Mononuclear cell (primary cell): ENCODE data around the gene COL6A1. TPM values are rescaled to one million over a fixed set of nuclear protein-coding genes. Genes with fewer than 3 reads are reported as not detected.
"Not testable (repeated sequence)": the region's sequence is repeated elsewhere in the genome, so short reads cannot be mapped to it uniquely, and the experiment has no call there.

Experiments
- H3K27me3 ChIP-seq: 2 replicates; pipeline ENCODE4 v1.6.0; 2011; ENCODE audit warnings: low read length, control low read depth; ENCODE audit not compliant: insufficient read depth
- H3K4me1 ChIP-seq: 2 replicates; pipeline ENCODE4 v1.5.1; 2011; ENCODE audit warnings: mild to moderate bottlenecking, low read length, control low read depth; ENCODE audit not compliant: insufficient read depth
- H3K4me3 ChIP-seq: 2 replicates; pipeline ENCODE4 v1.5.1; 2011; ENCODE audit warnings: mild to moderate bottlenecking, low read length, moderate library complexity
- H3K9me3 ChIP-seq: 2 replicates; pipeline ENCODE4 v1.5.1; 2011; ENCODE audit warnings: low read depth, mild to moderate bottlenecking, control low read depth, low read length
- total RNA-seq: library from RNA; depleted of rRNA; stranded (reverse); fragments of >200 nt; gene quantifications from one replicate; pipeline ENCODE4 v1.2.3, GENCODE V29; 2012

Gene COL6A1
- total RNA-seq, 1 donor = 1.4 TPM

GRCh38 chr21:46005894-46006546 lies 24.4 kb downstream of the COL6A1 start:
- not testable (repeated sequence) for H3K9me3 ChIP-seq, H3K4me1 ChIP-seq, H3K4me3 ChIP-seq, H3K27me3 ChIP-seq

- no peak overlapping the region for H3K4me3 ChIP-seq
- H3K27me3 ChIP-seq = no peaks in the 10 kb centered on the region
- H3K4me1 ChIP-seq = no peaks in the 10 kb centered on the region
- no peaks in the 10 kb centered on the region for H3K9me3 ChIP-seq
Measured at GRCh38 chr21:46006547-46007491, 25.2 kb downstream of the COL6A1 start.

- Histone ChIP-seq H3K9me3 (no peaks in the 10 kb centered on the region), H3K4me1 (no peaks in the 10 kb centered on the region), H3K27me3 (no peaks in the 10 kb centered on the region), H3K4me3 (no peak overlapping the region)
Measured at GRCh38 chr21:46007492-46007868, 25.9 kb downstream of the COL6A1 start.

- Histone ChIP-seq H3K4me3 (no peak overlapping the region), H3K27me3 (no peaks in the 10 kb centered on the region), H3K4me1 (no peaks in the 10 kb centered on the region), H3K9me3 (no peaks in the 10 kb centered on the region)
Measured at GRCh38 chr21:46008893-46009621, 27.5 kb downstream of the COL6A1 start.

- Histone ChIP-seq H3K4me3 (no peak overlapping the region), H3K9me3 (no peaks in the 10 kb centered on the region), H3K4me1 (no peaks in the 10 kb centered on the region), H3K27me3 (no peaks in the 10 kb centered on the region)
Measured at GRCh38 chr21:46009951-46010705, 28.6 kb downstream of the COL6A1 start.

- Histone ChIP-seq H3K27me3 (no peaks in the 10 kb centered on the region), H3K4me1 (no peaks in the 10 kb centered on the region), H3K4me3 (no peak overlapping the region), H3K9me3 (no peaks in the 10 kb centered on the region)
Measured at GRCh38 chr21:46011267-46011967, 29.8 kb downstream of the COL6A1 start.

- peaks cover 5% of the 10 kb centered on the region for H3K27me3 ChIP-seq
- no peaks in the 10 kb centered on the region for H3K4me1 ChIP-seq
- H3K4me3 ChIP-seq = no peak overlapping the region
- no peaks in the 10 kb centered on the region for H3K9me3 ChIP-seq
Measured at GRCh38 chr21:46012154-46012553, 30.6 kb downstream of the COL6A1 start.

GRCh38 chr21:46014828-46015227 lies 33.3 kb downstream of the COL6A1 start:
- Histone ChIP-seq H3K4me1 (no peaks in the 10 kb centered on the region), H3K4me3 (no peak overlapping the region), H3K27me3 (peaks cover 18% of the 10 kb centered on the region), H3K9me3 (no peaks in the 10 kb centered on the region)

GRCh38 chr21:46017148-46017547 lies 35.6 kb downstream of the COL6A1 start:
- Histone ChIP-seq H3K4me1 (no peaks in the 10 kb centered on the region), H3K4me3 (no peak overlapping the region), H3K9me3 (no peaks in the 10 kb centered on the region), H3K27me3 (peaks cover 18% of the 10 kb centered on the region)

GRCh38 chr21:46017695-46018094 lies 36.1 kb downstream of the COL6A1 start:
- Histone ChIP-seq H3K9me3 (no peaks in the 10 kb centered on the region), H3K27me3 (peaks cover 18% of the 10 kb centered on the region), H3K4me3 (no peak overlapping the region), H3K4me1 (no peaks in the 10 kb centered on the region)

GRCh38 chr21:46018615-46019014 lies 37.0 kb downstream of the COL6A1 start:
- H3K9me3 ChIP-seq = no peaks in the 10 kb centered on the region
- H3K4me1 ChIP-seq = no peaks in the 10 kb centered on the region
- no peak overlapping the region for H3K4me3 ChIP-seq
- peaks cover 18% of the 10 kb centered on the region for H3K27me3 ChIP-seq

GRCh38 chr21:46020581-46020980 lies 39.0 kb downstream of the COL6A1 start:
- H3K4me3 ChIP-seq = no peak overlapping the region
- H3K27me3 ChIP-seq = peaks cover 18% of the 10 kb centered on the region
- H3K9me3 ChIP-seq = no peaks in the 10 kb centered on the region
- no peaks in the 10 kb centered on the region for H3K4me1 ChIP-seq

- Histone ChIP-seq H3K4me1 (no peaks in the 10 kb centered on the region), H3K27me3 (peaks cover 18% of the 10 kb centered on the region), H3K9me3 (no peaks in the 10 kb centered on the region), H3K4me3 (no peak overlapping the region)
Measured at GRCh38 chr21:46021398-46021797, 39.8 kb downstream of the COL6A1 start.

GRCh38 chr21:46021978-46022544 lies 40.5 kb downstream of the COL6A1 start:
- Histone ChIP-seq H3K4me1 (no peaks in the 10 kb centered on the region), H3K27me3 (peaks cover 14% of the 10 kb centered on the region), H3K4me3 (no peak overlapping the region), H3K9me3 (no peaks in the 10 kb centered on the region)
